ENCODE data around the gene NEK9.

The NEK9 gene

GRCh38 chr14:75101491-75101890 lies 25.4 kb downstream of the NEK9 start:
- peaks cover 26 to 70% of the 10 kb centered on the region in 2 donors for H3K36me3 ChIP-seq (replicated peaks in 1 of 2; ENCODE audit: control insufficient read depth in 2 of 2, insufficient read depth in 2 of 2, low read length in 2 of 2)
- no peak for DNase-seq (ENCODE audit: low spot score)
- H3K79me1 ChIP-seq (ENCODE audit: low read depth, low read length) = no peaks in the 10 kb centered on the region
- H3K4ac ChIP-seq (ENCODE audit: low read length) = no peak overlapping the region
- peaks cover 0 to 4% of the 10 kb centered on the region in 2 donors for H3K4me1 ChIP-seq (ENCODE audit: control insufficient read depth in 2 of 2, insufficient read depth in 1 of 2, low read depth in 1 of 2, low read length in 2 of 2)
- H2BK5ac ChIP-seq (ENCODE audit: low read length) = no peak overlapping the region
- no peak overlapping the region for H2BK12ac ChIP-seq (ENCODE audit: low read length)
- H3K18ac ChIP-seq (ENCODE audit: low read length) = no peak overlapping the region
- no peaks in the 10 kb centered on the region for H3K9me3 ChIP-seq (replicated peaks in 1 of 2; ENCODE audit: control insufficient read depth in 2 of 2, insufficient read depth in 1 of 2, low read depth in 1 of 2, low read length in 2 of 2)
- H2BK120ac ChIP-seq (ENCODE audit: low read depth, low read length) = no peak overlapping the region
- H2AFZ ChIP-seq (ENCODE audit: low read length) = no peak overlapping the region
- H2AK5ac ChIP-seq (ENCODE audit: low read depth, low read length) = no peak overlapping the region
- H4K91ac ChIP-seq (ENCODE audit: low read depth, low read length, poor library complexity) = no peak overlapping the region
- no peak overlapping the region for H3K23ac ChIP-seq (ENCODE audit: low read depth, low read length, poor library complexity)
- H3K4me3 ChIP-seq (ENCODE audit: low read length in 2 of 2) = no peak overlapping the region
- no peak overlapping the region for H3K9ac ChIP-seq (ENCODE audit: low read depth, low read length, poor library complexity)
- H3K4me2 ChIP-seq (ENCODE audit: insufficient read depth, low read length, poor library complexity, severe bottlenecking) = no peak overlapping the region
- H3K14ac ChIP-seq (ENCODE audit: low read length) = no peak overlapping the region
- H2BK15ac ChIP-seq (ENCODE audit: low read length) = no peak overlapping the region
- WGBS, 2 donors (ENCODE audit: extremely low coverage in 2 of 2, insufficient read length in 2 of 2, insufficient replicate concordance in 1 of 2) = no CpG with 5 or more reads among the region's 4 CpGs
- H3K27me3 ChIP-seq (ENCODE audit: control insufficient read depth in 3 of 3, insufficient read depth in 3 of 3, low read depth in 1 of 3, low read length in 3 of 3) = no peaks in the 10 kb centered on the region
- no peak overlapping the region for H3K27ac ChIP-seq (replicated peaks; ENCODE audit: low read length)
- no peak overlapping the region for H4K8ac ChIP-seq (ENCODE audit: low read depth, low read length)

- Histone ChIP-seq H3K23ac (ENCODE audit: low read depth, low read length, poor library complexity) (no peak overlapping the region), H3K27ac (replicated peaks; ENCODE audit: low read length) (no peak overlapping the region), H3K9ac (ENCODE audit: low read depth, low read length, poor library complexity) (no peak overlapping the region), H2BK120ac (ENCODE audit: low read depth, low read length) (no peak overlapping the region), H3K79me1 (ENCODE audit: low read depth, low read length) (no peaks in the 10 kb centered on the region), H3K36me3 (replicated peaks in 1 of 2; ENCODE audit: control insufficient read depth in 2 of 2, insufficient read depth in 2 of 2, low read length in 2 of 2) (peaks cover 20 to 72% of the 10 kb centered on the region in 2 donors), H4K8ac (ENCODE audit: low read depth, low read length) (no peak overlapping the region), H3K4me2 (ENCODE audit: insufficient read depth, low read length, poor library complexity, severe bottlenecking) (no peak overlapping the region), H2AK5ac (ENCODE audit: low read depth, low read length) (no peak overlapping the region), H3K18ac (ENCODE audit: low read length) (no peak overlapping the region), H2AFZ (ENCODE audit: low read length) (no peak overlapping the region), H3K27me3 (ENCODE audit: control insufficient read depth in 3 of 3, insufficient read depth in 3 of 3, low read depth in 1 of 3, low read length in 3 of 3) (no peaks in the 10 kb centered on the region), H3K14ac (ENCODE audit: low read length) (no peak overlapping the region), H3K9me3 (replicated peaks in 1 of 2; ENCODE audit: control insufficient read depth in 2 of 2, insufficient read depth in 1 of 2, low read depth in 1 of 2, low read length in 2 of 2) (no peaks in the 10 kb centered on the region), H2BK15ac (ENCODE audit: low read length) (no peak overlapping the region), H2BK12ac (ENCODE audit: low read length) (no peak overlapping the region), H3K4ac (ENCODE audit: low read length) (no peak overlapping the region), H3K4me1 (ENCODE audit: control insufficient read depth in 2 of 2, insufficient read depth in 1 of 2, low read depth in 1 of 2, low read length in 2 of 2) (peaks cover 0 to 4% of the 10 kb centered on the region in 2 donors), H3K4me3 (ENCODE audit: low read length in 2 of 2) (no peak overlapping the region), H2BK5ac (ENCODE audit: low read length) (no peak overlapping the region), H4K91ac (ENCODE audit: low read depth, low read length, poor library complexity) (no peak overlapping the region)
- no CpG with 5 or more reads among the region's 1 CpG for WGBS, 2 donors (ENCODE audit: extremely low coverage in 2 of 2, insufficient read length in 2 of 2, insufficient replicate concordance in 1 of 2)
- DNase-seq (ENCODE audit: low spot score) = no peak
Measured at GRCh38 chr14:75098682-75099081, 28.2 kb downstream of the NEK9 start.

- Histone ChIP-seq H2AFZ (ENCODE audit: low read length) (no peak overlapping the region), H2AK5ac (ENCODE audit: low read depth, low read length) (no peak overlapping the region), H4K91ac (ENCODE audit: low read depth, low read length, poor library complexity) (no peak overlapping the region), H3K27ac (replicated peaks; ENCODE audit: low read length) (no peak overlapping the region), H3K4me2 (ENCODE audit: insufficient read depth, low read length, poor library complexity, severe bottlenecking) (no peak overlapping the region), H3K14ac (ENCODE audit: low read length) (no peak overlapping the region), H3K36me3 (replicated peaks in 1 of 2; ENCODE audit: control insufficient read depth in 2 of 2, insufficient read depth in 2 of 2, low read length in 2 of 2) (peaks cover 20 to 69% of the 10 kb centered on the region in 2 donors), H3K27me3 (ENCODE audit: control insufficient read depth in 3 of 3, insufficient read depth in 3 of 3, low read depth in 1 of 3, low read length in 3 of 3) (no peaks in the 10 kb centered on the region), H3K9me3 (replicated peaks in 1 of 2; ENCODE audit: control insufficient read depth in 2 of 2, insufficient read depth in 1 of 2, low read depth in 1 of 2, low read length in 2 of 2) (no peaks in the 10 kb centered on the region), H3K4me1 (ENCODE audit: control insufficient read depth in 2 of 2, insufficient read depth in 1 of 2, low read depth in 1 of 2, low read length in 2 of 2) (peaks cover 0 to 4% of the 10 kb centered on the region in 2 donors), H3K4ac (ENCODE audit: low read length) (no peak overlapping the region), H2BK15ac (ENCODE audit: low read length) (no peak overlapping the region), H3K79me1 (ENCODE audit: low read depth, low read length) (no peaks in the 10 kb centered on the region), H3K18ac (ENCODE audit: low read length) (no peak overlapping the region), H2BK5ac (ENCODE audit: low read length) (no peak overlapping the region), H2BK120ac (ENCODE audit: low read depth, low read length) (no peak overlapping the region), H2BK12ac (ENCODE audit: low read length) (no peak overlapping the region), H3K9ac (ENCODE audit: low read depth, low read length, poor library complexity) (no peak overlapping the region), H3K4me3 (ENCODE audit: low read length in 2 of 2) (no peak overlapping the region), H3K23ac (ENCODE audit: low read depth, low read length, poor library complexity) (no peak overlapping the region), H4K8ac (ENCODE audit: low read depth, low read length) (no peak overlapping the region)
- no peak for DNase-seq (ENCODE audit: low spot score)
Measured at GRCh38 chr14:75098212-75098611, 28.6 kb downstream of the NEK9 start.

DNA sequence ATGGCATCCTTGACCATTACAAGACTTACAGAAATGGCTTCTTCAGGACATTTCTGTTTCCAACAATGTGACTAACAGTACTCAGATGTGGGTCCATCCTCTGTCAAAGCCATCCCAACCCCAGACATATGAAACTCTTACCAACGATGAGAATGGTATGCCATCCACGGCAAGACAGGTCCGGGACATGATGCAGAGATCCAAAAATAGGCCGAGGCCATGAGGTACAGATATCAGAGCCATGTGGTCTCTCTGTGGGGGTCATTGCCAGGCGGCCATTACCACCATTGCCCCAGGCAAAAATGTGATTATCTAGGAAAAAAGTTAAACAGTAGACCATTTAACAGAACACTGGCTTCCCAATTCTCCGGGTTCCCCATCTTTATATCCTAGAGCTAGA lies 29.9 kb downstream of the NEK9 start:
- no peak overlapping the region for H2AK5ac ChIP-seq (ENCODE audit: low read depth, low read length)
- no peak overlapping the region for H3K4ac ChIP-seq (ENCODE audit: low read length)
- H4K8ac ChIP-seq (ENCODE audit: low read depth, low read length) = no peak overlapping the region
- H3K18ac ChIP-seq (ENCODE audit: low read length) = no peak overlapping the region
- no peak overlapping the region for H3K27ac ChIP-seq (replicated peaks; ENCODE audit: low read length)
- no peaks in the 10 kb centered on the region for H3K9me3 ChIP-seq (replicated peaks in 1 of 2; ENCODE audit: control insufficient read depth in 2 of 2, insufficient read depth in 1 of 2, low read depth in 1 of 2, low read length in 2 of 2)
- peaks cover 0 to 4% of the 10 kb centered on the region in 2 donors for H3K4me1 ChIP-seq (ENCODE audit: control insufficient read depth in 2 of 2, insufficient read depth in 1 of 2, low read depth in 1 of 2, low read length in 2 of 2)
- H3K23ac ChIP-seq (ENCODE audit: low read depth, low read length, poor library complexity) = no peak overlapping the region
- WGBS, 2 donors (ENCODE audit: extremely low coverage in 2 of 2, insufficient read length in 2 of 2, insufficient replicate concordance in 1 of 2) = no CpG with 5 or more reads among the region's 6 CpGs
- H2BK12ac ChIP-seq (ENCODE audit: low read length) = no peak overlapping the region
- no peak overlapping the region for H3K4me2 ChIP-seq (ENCODE audit: insufficient read depth, low read length, poor library complexity, severe bottlenecking)
- H2AFZ ChIP-seq (ENCODE audit: low read length) = no peak overlapping the region
- no peak for DNase-seq (ENCODE audit: low spot score)
- peaks cover 20 to 71% of the 10 kb centered on the region in 2 donors for H3K36me3 ChIP-seq (replicated peaks in 1 of 2; ENCODE audit: control insufficient read depth in 2 of 2, insufficient read depth in 2 of 2, low read length in 2 of 2)
- no peak overlapping the region for H2BK5ac ChIP-seq (ENCODE audit: low read length)
- H3K9ac ChIP-seq (ENCODE audit: low read depth, low read length, poor library complexity) = no peak overlapping the region
- H3K4me3 ChIP-seq (ENCODE audit: low read length in 2 of 2) = no peak overlapping the region
- H4K91ac ChIP-seq (ENCODE audit: low read depth, low read length, poor library complexity) = no peak overlapping the region
- H3K79me1 ChIP-seq (ENCODE audit: low read depth, low read length) = no peaks in the 10 kb centered on the region
- H3K14ac ChIP-seq (ENCODE audit: low read length) = no peak overlapping the region
- H2BK120ac ChIP-seq (ENCODE audit: low read depth, low read length) = no peak overlapping the region
- H3K27me3 ChIP-seq (ENCODE audit: control insufficient read depth in 3 of 3, insufficient read depth in 3 of 3, low read depth in 1 of 3, low read length in 3 of 3) = no peaks in the 10 kb centered on the region
- no peak overlapping the region for H2BK15ac ChIP-seq (ENCODE audit: low read length)

All from neuronal stem cell (in vitro differentiated cells).